ENCODE results near the gene TSC2. TPM values are rescaled to one million over a fixed set of nuclear protein-coding genes. Genes with fewer than 3 reads are reported as not detected.

TSC2 gene
- total RNA-seq, 2 donors from 2014 or later: 86.3 to 168 TPM

- Histone ChIP-seq H3K36me3 (peaks cover 6 to 12% of the 10 kb centered on the region in 2 donors), H3K27me3 (replicated peaks; ENCODE audit: insufficient read depth) (no peaks in the 10 kb centered on the region), H3K27ac (no peak overlapping the region), H3K4me3 (no peak overlapping the region), H3K9me3 (no peaks in the 10 kb centered on the region), H3K4me1 (replicated peaks) (no peaks in the 10 kb centered on the region)
- no peak for DNase-seq (ENCODE audit: low spot score)
- no peak for TF ChIP-seq POLR2AphosphoS5 (IDR thresholded peaks at IDR 0.05)
- no peak for TF ChIP-seq POLR2A (IDR thresholded peaks at IDR 0.05)
- TF ChIP-seq CTCF (IDR thresholded peaks at IDR 0.05): no peak
- WGBS: 89% methylated on average over 18 of the region's 18 CpGs
- intact Hi-C loops (cut with DNase I): no loop called here
Observed at GRCh38 chr16:2061023-2061422, 13.2 kb downstream of the TSC2 start.

- DNase-seq (ENCODE audit: low spot score): no peak
- Histone ChIP-seq H3K36me3 (peaks cover 6 to 12% of the 10 kb centered on the region in 2 donors), H3K9me3 (no peaks in the 10 kb centered on the region), H3K4me3 (no peak overlapping the region), H3K4me1 (replicated peaks) (no peaks in the 10 kb centered on the region), H3K27me3 (replicated peaks; ENCODE audit: insufficient read depth) (no peaks in the 10 kb centered on the region), H3K27ac (no peak overlapping the region)
- intact Hi-C loops (cut with DNase I): no loop called here
- WGBS: 100% methylated on average over 6 of the region's 13 CpGs
- TF ChIP-seq CTCF (IDR thresholded peaks at IDR 0.05) (no peak), POLR2A (IDR thresholded peaks at IDR 0.05) (no peak), POLR2AphosphoS5 (IDR thresholded peaks at IDR 0.05) (no peak)
Observed at GRCh38 chr16:2061526-2061925, 13.7 kb downstream of the TSC2 start.

GRCh38 chr16:2062801-2063200 is 15.0 kb downstream of the TSC2 start:
- Histone ChIP-seq H3K36me3 (peaks cover 6 to 12% of the 10 kb centered on the region in 2 donors), H3K4me1 (replicated peaks) (no peaks in the 10 kb centered on the region), H3K27ac (no peak overlapping the region), H3K9me3 (no peaks in the 10 kb centered on the region), H3K27me3 (replicated peaks; ENCODE audit: insufficient read depth) (no peaks in the 10 kb centered on the region), H3K4me3 (no peak overlapping the region)
- intact Hi-C loops (cut with DNase I): no loop called here
- DNase-seq (ENCODE audit: low spot score): no peak
- no peak for TF ChIP-seq CTCF (IDR thresholded peaks at IDR 0.05)
- TF ChIP-seq POLR2AphosphoS5 (IDR thresholded peaks at IDR 0.05): no peak
- TF ChIP-seq POLR2A (IDR thresholded peaks at IDR 0.05): no peak
- WGBS: 83% methylated on average over 14 of the region's 28 CpGs

- 91% methylated on average over 25 of the region's 25 CpGs for WGBS
- H3K27me3 ChIP-seq (replicated peaks; ENCODE audit: insufficient read depth): no peaks in the 10 kb centered on the region
- no peak overlapping the region for H3K4me3 ChIP-seq
- intact Hi-C loops (cut with DNase I): no loop called here
- peaks cover 6 to 12% of the 10 kb centered on the region in 2 donors for H3K36me3 ChIP-seq
- H3K9me3 ChIP-seq: no peaks in the 10 kb centered on the region
- DNase-seq (ENCODE audit: low spot score): no peak
- TF ChIP-seq POLR2A (IDR thresholded peaks at IDR 0.05): no peak
- no peak for TF ChIP-seq POLR2AphosphoS5 (IDR thresholded peaks at IDR 0.05)
- no peak for TF ChIP-seq CTCF (IDR thresholded peaks at IDR 0.05)
- no peaks in the 10 kb centered on the region for H3K4me1 ChIP-seq (replicated peaks)
- no peak overlapping the region for H3K27ac ChIP-seq
Observed at GRCh38 chr16:2063861-2064260, 16.1 kb downstream of the TSC2 start.

- intact Hi-C loops (cut with DNase I): no loop called here
- TF ChIP-seq CTCF (IDR thresholded peaks at IDR 0.05): no peak
- TF ChIP-seq POLR2A (IDR thresholded peaks at IDR 0.05): no peak
- TF ChIP-seq POLR2AphosphoS5 (IDR thresholded peaks at IDR 0.05): no peak
- WGBS: 94% methylated on average over 16 of the region's 16 CpGs
- no peak for DNase-seq (ENCODE audit: low spot score)
- Histone ChIP-seq H3K27me3 (replicated peaks; ENCODE audit: insufficient read depth) (no peaks in the 10 kb centered on the region), H3K4me1 (replicated peaks) (no peaks in the 10 kb centered on the region), H3K36me3 (peaks cover 6 to 12% of the 10 kb centered on the region in 2 donors), H3K4me3 (no peak overlapping the region), H3K27ac (no peak overlapping the region), H3K9me3 (no peaks in the 10 kb centered on the region)
Observed at GRCh38 chr16:2064368-2064945, 16.7 kb downstream of the TSC2 start.
